ENCODE measurements around the gene KRT8. TPM values are rescaled to one million over a fixed set of nuclear protein-coding genes. Genes with fewer than 3 reads are reported as not detected.

Gene KRT8
- total RNA-seq, 1 donor from 2014 or later = 54.3 TPM

GRCh38 chr12:52877242-52877641, 27.6 kb downstream of the KRT8 start:
- TF ChIP-seq, protein P1, sequence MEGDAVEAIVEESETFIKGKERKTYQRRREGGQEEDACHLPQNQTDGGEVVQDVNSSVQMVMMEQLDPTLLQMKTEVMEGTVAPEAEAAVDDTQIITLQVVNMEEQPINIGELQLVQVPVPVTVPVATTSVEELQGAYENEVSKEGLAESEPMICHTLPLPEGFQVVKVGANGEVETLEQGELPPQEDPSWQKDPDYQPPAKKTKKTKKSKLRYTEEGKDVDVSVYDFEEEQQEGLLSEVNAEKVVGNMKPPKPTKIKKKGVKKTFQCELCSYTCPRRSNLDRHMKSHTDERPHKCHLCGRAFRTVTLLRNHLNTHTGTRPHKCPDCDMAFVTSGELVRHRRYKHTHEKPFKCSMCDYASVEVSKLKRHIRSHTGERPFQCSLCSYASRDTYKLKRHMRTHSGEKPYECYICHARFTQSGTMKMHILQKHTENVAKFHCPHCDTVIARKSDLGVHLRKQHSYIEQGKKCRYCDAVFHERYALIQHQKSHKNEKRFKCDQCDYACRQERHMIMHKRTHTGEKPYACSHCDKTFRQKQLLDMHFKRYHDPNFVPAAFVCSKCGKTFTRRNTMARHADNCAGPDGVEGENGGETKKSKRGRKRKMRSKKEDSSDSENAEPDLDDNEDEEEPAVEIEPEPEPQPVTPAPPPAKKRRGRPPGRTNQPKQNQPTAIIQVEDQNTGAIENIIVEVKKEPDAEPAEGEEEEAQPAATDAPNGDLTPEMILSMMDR (IDR thresholded peaks at IDR 0.05) = no peak
- H3K4me1 ChIP-seq = peaks cover 3 to 11% of the 10 kb centered on the region in 2 donors
- no peak for DNase-seq (ENCODE audit: low spot score in 2 of 2)

DNA sequence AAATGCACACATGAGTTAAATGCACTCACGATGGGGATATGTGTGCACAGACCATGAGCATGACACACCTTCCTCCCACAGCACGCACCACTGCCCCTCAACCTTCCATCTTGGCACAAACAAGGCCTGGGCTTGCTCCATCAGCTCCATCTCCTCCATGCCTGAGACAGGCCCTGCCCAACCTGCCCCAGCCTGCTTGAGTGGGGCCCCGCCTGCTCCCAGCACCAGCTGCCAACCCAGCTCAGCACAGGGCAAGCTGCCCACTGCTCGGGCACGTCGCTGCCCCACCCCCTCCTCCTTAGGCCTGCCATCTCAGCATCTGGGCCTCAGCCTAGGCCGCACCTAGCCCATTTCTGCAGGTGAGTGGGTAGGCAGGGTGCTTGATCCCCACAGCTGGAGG, 28.5 kb downstream of the KRT8 start:
- DNase-seq (ENCODE audit: low spot score in 2 of 2) = no peak
- no peak overlapping the region for H3K4me3 ChIP-seq
- no peak overlapping the region for H3K27ac ChIP-seq
- peaks cover 3 to 15% of the 10 kb centered on the region in 2 donors for H3K4me1 ChIP-seq
- TF ChIP-seq, protein P1 (IDR thresholded peaks at IDR 0.05) = no peak
- intact Hi-C loops (cut with DNase I) = no loop called here
- H3K36me3 ChIP-seq = no peaks in the 10 kb centered on the region
- no peaks in the 10 kb centered on the region for H3K27me3 ChIP-seq
- no peaks in the 10 kb centered on the region for H3K9me3 ChIP-seq

More at GRCh38 chr12:52877242-52877641, 27.6 kb downstream of the KRT8 start:
- H3K4me3 ChIP-seq = no peak overlapping the region
- no peak overlapping the region for H3K27ac ChIP-seq
- no peaks in the 10 kb centered on the region for H3K9me3 ChIP-seq
- intact Hi-C loops (cut with DNase I) = no loop called here
- no peaks in the 10 kb centered on the region for H3K36me3 ChIP-seq
- no peaks in the 10 kb centered on the region for H3K27me3 ChIP-seq

DNA sequence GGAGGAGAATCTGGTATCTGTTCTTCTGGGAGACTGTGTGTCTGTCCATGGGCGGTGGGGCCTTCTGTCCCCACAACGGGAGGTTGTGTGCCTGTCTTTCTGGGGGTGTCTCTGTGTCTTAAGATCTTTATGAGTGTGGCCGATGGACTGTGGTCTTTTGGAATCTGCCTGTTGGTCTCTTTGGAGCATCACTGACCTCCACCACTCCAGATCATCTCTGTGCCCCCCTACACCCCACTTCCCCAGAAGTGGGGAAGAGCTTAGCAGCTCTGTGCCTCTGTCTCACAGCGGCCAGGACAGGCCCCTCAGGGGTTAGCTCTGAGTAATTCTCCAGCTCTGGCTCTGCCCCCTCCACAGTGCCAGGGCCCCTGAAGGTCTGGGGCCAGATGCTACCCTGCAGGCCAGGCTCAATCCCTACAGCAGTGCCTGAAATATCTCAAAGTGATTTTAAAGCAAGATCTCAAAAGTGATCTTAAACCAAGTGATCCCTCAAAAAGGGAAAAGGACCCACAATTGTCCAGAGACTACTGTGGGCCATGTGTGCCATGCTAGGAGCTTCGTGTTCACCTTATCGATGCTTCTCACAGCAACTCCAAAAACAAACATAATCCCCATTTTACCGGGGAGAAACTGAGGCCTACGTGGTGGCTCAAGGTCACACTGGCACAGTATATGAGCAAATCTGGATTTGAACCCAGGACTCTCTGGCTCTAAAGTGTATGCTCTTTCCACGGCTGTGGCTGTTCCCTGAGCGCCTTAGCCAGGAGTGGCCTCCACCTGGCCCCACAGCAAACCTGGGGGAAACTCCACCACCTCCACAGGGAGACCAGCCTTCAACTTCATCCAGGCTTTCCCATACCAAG, 30.1 kb downstream of the KRT8 start:
- TF ChIP-seq, protein P1 (IDR thresholded peaks at IDR 0.05) = no peak
- Histone ChIP-seq H3K27ac (peak overlapping the region; percentile 67), H3K4me3 (peak overlapping the region; percentile 61 to 67), H3K9me3 (no peaks in the 10 kb centered on the region), H3K27me3 (no peaks in the 10 kb centered on the region), H3K36me3 (no peaks in the 10 kb centered on the region), H3K4me1 (peaks cover 3 to 19% of the 10 kb centered on the region in 2 donors)
- intact Hi-C loops (cut with DNase I) = loop anchor here (5.0 kb wide), 1 partner anchor 728 kb away; no protein-coding TSS in a partner anchor
- no peak for DNase-seq (ENCODE audit: low spot score in 2 of 2)

GRCh38 chr12:52873832-52874572, 30.9 kb downstream of the KRT8 start:
- Histone ChIP-seq H3K4me1 (peaks cover 3 to 19% of the 10 kb centered on the region in 2 donors), H3K4me3 (peak overlapping the region; percentile 61 to 67), H3K9me3 (no peaks in the 10 kb centered on the region), H3K27ac (peak overlapping the region; percentile 73 to 85), H3K27me3 (no peaks in the 10 kb centered on the region), H3K36me3 (no peaks in the 10 kb centered on the region)
- intact Hi-C loops (cut with DNase I) = loop anchor here (5.0 kb wide), 1 partner anchor 727 kb away; no protein-coding TSS in a partner anchor
- DNase-seq (ENCODE audit: low spot score in 2 of 2) = peak; percentile 73 to 89
- TF ChIP-seq, protein P1 (IDR thresholded peaks at IDR 0.05) = no peak

DNA sequence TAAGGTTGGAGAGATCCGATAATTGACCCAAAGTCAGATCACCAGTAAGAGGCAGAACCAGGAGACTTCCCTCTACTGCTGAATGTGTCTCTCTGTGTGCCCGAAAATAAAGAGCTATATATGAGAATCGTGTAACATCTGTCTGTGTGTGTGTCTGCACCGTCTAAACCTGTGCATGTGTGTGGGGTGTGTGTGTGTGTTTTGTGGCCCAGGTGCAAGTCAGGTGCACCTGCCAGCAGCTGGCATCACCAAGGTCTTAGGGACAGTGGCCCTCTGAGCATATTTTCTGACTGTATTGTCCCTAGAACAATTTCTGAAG, 31.4 kb downstream of the KRT8 start:
- Histone ChIP-seq H3K9me3 (no peaks in the 10 kb centered on the region), H3K36me3 (no peaks in the 10 kb centered on the region), H3K27me3 (no peaks in the 10 kb centered on the region), H3K4me3 (peak overlapping the region; percentile 61 to 67), H3K4me1 (peaks cover 3 to 19% of the 10 kb centered on the region in 2 donors), H3K27ac (peak overlapping the region; percentile 73 to 85)
- no peak for DNase-seq (ENCODE audit: low spot score in 2 of 2)
- intact Hi-C loops (cut with DNase I) = loop anchor here (5.0 kb wide), 1 partner anchor 726 kb away; no protein-coding TSS in a partner anchor
- TF ChIP-seq, protein P1 (IDR thresholded peaks at IDR 0.05) = no peak

Measured in ascending aorta (tissue), 2 donors.